ENCODE data around the gene TFB1M.

GRCh38 chr6:155351273-155352129 lies 37.2 kb upstream of the TFB1M start:
- TF ChIP-seq CTCF (IDR thresholded peaks at IDR 0.05) (no peak), POLR2A (IDR thresholded peaks at IDR 0.05) (no peak), EP300 (IDR thresholded peaks at IDR 0.05) (no peak)

Data from ovary (tissue), 3 donors.